Sigmoid colon (tissue), 4 donors: ENCODE measurements around the gene CRISPLD2.

ENCODE experiments used
- CTCF ChIP-seq, 4 experiments: fragments of 450-650 bp in 3 of 4; fragments of 200-600 bp in 1 of 4; IDR thresholded peaks; one replicate each; pipeline ENCODE4 v1.5.1; 2016 to 2019; ENCODE audit warnings: antibody characterized with exemption in 4 of 4, mild to moderate bottlenecking in 3 of 4, moderate library complexity in 2 of 4
- EP300 ChIP-seq, 4 donors: sonication (generic); formaldehyde crosslinking; IDR thresholded peaks; one replicate each; pipeline ENCODE4 v1.6.1; 2017; ENCODE audit warnings: antibody characterized with exemption in 4 of 4
- POLR2A ChIP-seq, 2 donors: fragments of 450-650 bp; IDR thresholded peaks; one replicate each; pipeline ENCODE4 v1.6.1; 2016; ENCODE audit warnings: antibody characterized with exemption in 2 of 2, mild to moderate bottlenecking in 2 of 2, moderate library complexity in 2 of 2
- POLR2AphosphoS5 ChIP-seq, 4 donors: sonication (generic); formaldehyde crosslinking; IDR thresholded peaks; one replicate each; pipeline ENCODE4 v1.6.1; 2017; ENCODE audit warnings: antibody characterized with exemption in 4 of 4

DNA sequence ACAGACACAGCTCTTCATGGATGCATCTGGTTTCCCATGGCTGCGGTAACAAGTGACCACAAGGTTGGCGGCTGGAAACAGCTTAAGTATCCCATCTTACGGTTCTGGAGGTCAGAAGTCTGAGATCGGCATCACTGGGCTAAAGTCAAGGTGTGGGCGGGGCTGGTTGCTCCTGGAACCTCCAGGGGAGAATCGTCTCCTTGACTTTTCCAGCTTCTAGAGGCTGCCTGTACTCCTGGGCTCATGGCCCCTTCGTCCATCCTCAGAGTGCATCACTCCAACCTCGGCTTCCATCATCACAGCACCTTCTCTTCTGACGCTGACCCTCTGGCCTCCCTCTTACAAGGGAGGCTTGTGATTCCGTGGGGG lies 12.9 kb upstream of the CRISPLD2 start:
- TF ChIP-seq CTCF (IDR thresholded peaks at IDR 0.05) (no peak), POLR2AphosphoS5 (IDR thresholded peaks at IDR 0.05) (no peak), EP300 (IDR thresholded peaks at IDR 0.05) (no peak), POLR2A (IDR thresholded peaks at IDR 0.05) (no peak)
